Hippocampal formation (tissue), 2 donors: ENCODE results near the gene ZNF717.
A peak's percentile ranks its signal among the peaks of the same experiment; 100 is the strongest.
"Not testable (repeated sequence)": the region's sequence is repeated elsewhere in the genome, so short reads cannot be mapped to it uniquely, and the experiment has no call there.

Source experiments
- DNase-seq, 2 donors: peaks; one replicate each; lab custom pipeline; 2025; lab: John Stamatoyannopoulos, UW

Gene ZNF717

GRCh38 chr3:75785081-75785755 is at the start of gene ZNF717:
Gene ZNF717 (minus strand): TSS chr3:75785549. CDS start chr3:75783362, 2,187 bp downstream.
- DNase-seq, result peak; percentile 63 to 91

GRCh38 chr3:75831076-75831475 is 45.7 kb upstream of the ZNF717 start:
- not testable (repeated sequence) for DNase-seq

GRCh38 chr3:75818019-75818418 is 32.7 kb upstream of the ZNF717 start:
- not testable (repeated sequence) for DNase-seq

- DNase-seq, result not testable (repeated sequence)
Measured at GRCh38 chr3:75816287-75817180, 31.2 kb upstream of the ZNF717 start.

GRCh38 chr3:75814797-75815196 is 29.4 kb upstream of the ZNF717 start:
- no peak for DNase-seq

GRCh38 chr3:75782506-75782905 is 2.8 kb downstream of the ZNF717 start:
- no peak for DNase-seq

- no peak for DNase-seq
Measured at GRCh38 chr3:75781079-75781745, 4.1 kb downstream of the ZNF717 start.

GRCh38 chr3:75777742-75778141 is 7.6 kb downstream of the ZNF717 start:
- DNase-seq, result not testable (repeated sequence)

- DNase-seq, result not testable (repeated sequence)
Measured at GRCh38 chr3:75771631-75772030, 13.7 kb downstream of the ZNF717 start.

GRCh38 chr3:75768303-75769017 is 16.9 kb downstream of the ZNF717 start:
- DNase-seq, result no peak

- no peak for DNase-seq
Measured at GRCh38 chr3:75737831-75738493, 47.4 kb downstream of the ZNF717 start.

- DNase-seq, result no peak
Measured at GRCh38 chr3:75727985-75728384, 57.4 kb downstream of the ZNF717 start.

- DNase-seq, result no peak
Measured at GRCh38 chr3:75692061-75692460, 93.3 kb downstream of the ZNF717 start.

- no peak for DNase-seq
Measured at GRCh38 chr3:75687323-75687722, 98.0 kb downstream of the ZNF717 start.
